NT2/D1 (cell line): ENCODE data around the gene HDC.

Experiments
- SUZ12 ChIP-seq: IDR thresholded peaks from 2 replicates; pipeline ENCODE4 v1.6.1; 2011; ENCODE audit not compliant: insufficient read length, insufficient read depth; ENCODE audit errors: extremely low read depth
- YY1 ChIP-seq: IDR thresholded peaks from 2 replicates; pipeline ENCODE4 v1.6.1; 2011; ENCODE audit not compliant: insufficient read length, insufficient read depth
- ZNF274 ChIP-seq: IDR thresholded peaks from 2 replicates; pipeline ENCODE4 v1.6.1; 2011; ENCODE audit warnings: mild to moderate bottlenecking, low read depth, low read length

DNA sequence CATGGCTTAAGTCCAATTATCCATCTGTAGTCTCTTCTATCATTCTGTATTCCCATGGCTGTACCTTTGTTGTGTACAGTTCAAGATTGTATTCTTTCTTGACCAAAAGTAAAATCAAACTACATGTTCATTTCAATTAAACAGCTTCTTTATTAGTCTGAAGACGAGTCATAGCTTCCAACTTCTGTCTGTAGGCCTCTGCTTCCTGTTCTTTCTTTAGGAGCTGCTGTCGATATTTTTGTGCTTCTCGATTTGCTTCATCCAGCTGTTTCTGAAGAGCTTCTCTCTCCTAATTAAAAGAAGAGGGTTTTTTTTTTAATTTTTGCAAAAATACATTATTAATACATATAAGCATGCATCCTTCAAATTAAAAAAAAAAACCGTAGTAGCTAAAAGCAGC, 13.0 kb upstream of the HDC start:
- TF ChIP-seq SUZ12 = no peak
- TF ChIP-seq YY1 = no peak
- TF ChIP-seq ZNF274 = no peak
